ENCODE data around the gene IL10RA. TPM values are rescaled to one million over a fixed set of nuclear protein-coding genes. Genes with fewer than 3 reads are reported as not detected.

IL10RA gene
- total RNA-seq, 1 donor from 2014 or later, result 37.7 TPM

DNA sequence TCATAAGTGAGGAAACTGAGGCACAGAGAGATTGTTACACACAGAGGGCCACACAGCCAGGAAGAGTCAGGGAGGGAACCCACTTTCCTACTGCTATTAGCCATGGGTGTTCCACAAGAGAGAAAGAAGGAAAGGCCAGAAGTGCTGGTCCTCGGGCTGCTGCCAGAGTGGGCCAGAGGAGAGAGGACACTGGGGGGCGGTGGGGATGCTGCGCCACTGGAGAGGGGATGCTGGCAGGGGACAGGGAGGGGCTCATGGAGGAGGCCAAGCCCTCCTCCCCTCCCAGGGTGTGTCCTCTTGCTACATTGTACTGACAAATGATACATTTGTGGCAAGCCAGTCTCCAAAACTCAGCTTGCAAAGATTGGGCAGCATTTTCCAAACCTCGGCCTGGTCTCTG lies 9.9 kb downstream of the IL10RA start:
- Histone ChIP-seq H3K4me3 (no peak overlapping the region), H3K27me3 (ENCODE audit: low read depth) (no peaks in the 10 kb centered on the region), H3K36me3 (peaks cover 62% of the 10 kb centered on the region), H3K27ac (no peak overlapping the region), H3K4me1 (peaks cover 36% of the 10 kb centered on the region), H3K9me3 (no peaks in the 10 kb centered on the region)
- TF ChIP-seq, protein P1, sequence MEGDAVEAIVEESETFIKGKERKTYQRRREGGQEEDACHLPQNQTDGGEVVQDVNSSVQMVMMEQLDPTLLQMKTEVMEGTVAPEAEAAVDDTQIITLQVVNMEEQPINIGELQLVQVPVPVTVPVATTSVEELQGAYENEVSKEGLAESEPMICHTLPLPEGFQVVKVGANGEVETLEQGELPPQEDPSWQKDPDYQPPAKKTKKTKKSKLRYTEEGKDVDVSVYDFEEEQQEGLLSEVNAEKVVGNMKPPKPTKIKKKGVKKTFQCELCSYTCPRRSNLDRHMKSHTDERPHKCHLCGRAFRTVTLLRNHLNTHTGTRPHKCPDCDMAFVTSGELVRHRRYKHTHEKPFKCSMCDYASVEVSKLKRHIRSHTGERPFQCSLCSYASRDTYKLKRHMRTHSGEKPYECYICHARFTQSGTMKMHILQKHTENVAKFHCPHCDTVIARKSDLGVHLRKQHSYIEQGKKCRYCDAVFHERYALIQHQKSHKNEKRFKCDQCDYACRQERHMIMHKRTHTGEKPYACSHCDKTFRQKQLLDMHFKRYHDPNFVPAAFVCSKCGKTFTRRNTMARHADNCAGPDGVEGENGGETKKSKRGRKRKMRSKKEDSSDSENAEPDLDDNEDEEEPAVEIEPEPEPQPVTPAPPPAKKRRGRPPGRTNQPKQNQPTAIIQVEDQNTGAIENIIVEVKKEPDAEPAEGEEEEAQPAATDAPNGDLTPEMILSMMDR (IDR thresholded peaks at IDR 0.05), result no peak
- no peak for ATAC-seq
- intact Hi-C loops (cut with DNase I), result no loop called here
- no peak for DNase-seq

DNA sequence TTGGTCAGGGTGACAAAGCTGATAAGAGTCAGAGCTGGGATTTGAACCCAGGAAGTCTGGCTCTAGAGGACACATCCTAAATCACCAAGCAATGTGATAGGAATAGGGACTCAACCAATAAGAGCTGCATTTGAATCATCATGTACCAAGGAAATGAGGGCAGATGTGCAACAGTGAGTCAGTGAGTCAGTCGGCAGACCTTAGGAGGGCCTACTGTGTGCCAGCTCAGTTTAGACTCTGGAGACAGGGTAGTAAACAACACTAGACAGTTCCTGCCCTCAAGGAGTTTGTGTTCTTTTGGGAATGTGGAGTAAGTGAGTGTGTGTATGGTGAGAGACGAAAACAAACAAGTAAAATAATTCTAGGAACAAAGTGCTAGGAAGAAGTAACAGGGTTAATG lies 11.2 kb downstream of the IL10RA start:
- Histone ChIP-seq H3K27me3 (ENCODE audit: low read depth) (no peaks in the 10 kb centered on the region), H3K4me1 (peaks cover 42% of the 10 kb centered on the region), H3K36me3 (peaks cover 57% of the 10 kb centered on the region), H3K27ac (no peak overlapping the region), H3K9me3 (no peaks in the 10 kb centered on the region), H3K4me3 (no peak overlapping the region)
- no peak for DNase-seq
- TF ChIP-seq, protein P1 (IDR thresholded peaks at IDR 0.05), result no peak
- no peak for ATAC-seq
- intact Hi-C loops (cut with DNase I), result no loop called here

DNA sequence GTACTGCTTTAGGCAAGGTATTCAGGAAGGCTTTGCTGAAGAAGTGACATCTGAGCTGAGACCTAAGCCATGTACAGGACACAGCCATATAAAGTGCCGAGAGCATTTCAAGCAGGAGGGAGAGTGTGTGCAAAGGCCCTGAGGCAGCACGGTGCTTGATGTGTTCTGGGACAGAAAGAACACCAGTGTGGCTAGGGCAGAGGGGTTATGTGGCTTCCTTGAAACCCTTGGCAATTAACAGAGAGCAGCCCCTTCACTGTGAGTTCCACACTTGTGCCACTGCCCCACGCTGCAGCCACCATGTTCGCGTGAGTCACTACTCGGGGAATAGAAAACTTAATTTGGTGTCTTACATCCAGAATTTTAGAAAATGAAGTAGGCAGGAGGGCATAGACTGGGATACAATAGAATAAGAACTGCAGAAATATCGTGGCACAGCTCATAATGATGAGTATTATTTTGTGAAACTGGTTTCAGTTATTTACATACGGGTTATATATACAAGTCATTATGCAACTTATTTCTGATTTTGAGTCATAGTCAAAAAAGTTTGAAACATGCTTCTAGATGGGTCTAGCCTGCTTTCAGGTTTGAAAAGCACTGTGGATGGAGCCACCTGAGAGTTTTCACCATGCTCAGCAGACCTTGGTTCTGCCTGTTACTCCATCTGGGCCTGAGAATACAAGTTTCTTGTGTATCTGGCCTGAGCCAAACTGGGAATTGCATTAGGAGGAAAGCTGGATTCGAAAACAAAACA lies 11.8 kb downstream of the IL10RA start:
- peaks cover 52% of the 10 kb centered on the region for H3K36me3 ChIP-seq
- H3K9me3 ChIP-seq, result no peaks in the 10 kb centered on the region
- ATAC-seq (no peak), DNase-seq (peak; percentile 14)
- H3K27me3 ChIP-seq (ENCODE audit: low read depth), result no peaks in the 10 kb centered on the region
- TF ChIP-seq, protein P1 (IDR thresholded peaks at IDR 0.05), result no peak
- H3K4me1 ChIP-seq, result peaks cover 42% of the 10 kb centered on the region
- intact Hi-C loops (cut with DNase I), result no loop called here
- H3K27ac ChIP-seq, result no peak overlapping the region
- no peak overlapping the region for H3K4me3 ChIP-seq

DNA sequence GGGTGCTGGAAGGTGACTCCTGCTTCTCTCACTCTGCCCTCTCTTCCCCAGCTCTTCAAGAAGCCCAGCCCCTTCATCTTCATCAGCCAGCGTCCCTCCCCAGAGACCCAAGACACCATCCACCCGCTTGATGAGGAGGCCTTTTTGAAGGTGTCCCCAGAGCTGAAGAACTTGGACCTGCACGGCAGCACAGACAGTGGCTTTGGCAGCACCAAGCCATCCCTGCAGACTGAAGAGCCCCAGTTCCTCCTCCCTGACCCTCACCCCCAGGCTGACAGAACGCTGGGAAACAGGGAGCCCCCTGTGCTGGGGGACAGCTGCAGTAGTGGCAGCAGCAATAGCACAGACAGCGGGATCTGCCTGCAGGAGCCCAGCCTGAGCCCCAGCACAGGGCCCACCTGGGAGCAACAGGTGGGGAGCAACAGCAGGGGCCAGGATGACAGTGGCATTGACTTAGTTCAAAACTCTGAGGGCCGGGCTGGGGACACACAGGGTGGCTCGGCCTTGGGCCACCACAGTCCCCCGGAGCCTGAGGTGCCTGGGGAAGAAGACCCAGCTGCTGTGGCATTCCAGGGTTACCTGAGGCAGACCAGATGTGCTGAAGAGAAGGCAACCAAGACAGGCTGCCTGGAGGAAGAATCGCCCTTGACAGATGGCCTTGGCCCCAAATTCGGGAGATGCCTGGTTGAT lies 12.6 kb downstream of the IL10RA start:
- Histone ChIP-seq H3K27me3 (ENCODE audit: low read depth) (no peaks in the 10 kb centered on the region), H3K4me1 (peaks cover 42% of the 10 kb centered on the region), H3K9me3 (no peaks in the 10 kb centered on the region), H3K36me3 (peaks cover 44% of the 10 kb centered on the region), H3K4me3 (no peak overlapping the region), H3K27ac (no peak overlapping the region)
- TF ChIP-seq, protein P1 (IDR thresholded peaks at IDR 0.05), result no peak
- DNase-seq (no peak), ATAC-seq (no peak)
- intact Hi-C loops (cut with DNase I), result no loop called here

DNA sequence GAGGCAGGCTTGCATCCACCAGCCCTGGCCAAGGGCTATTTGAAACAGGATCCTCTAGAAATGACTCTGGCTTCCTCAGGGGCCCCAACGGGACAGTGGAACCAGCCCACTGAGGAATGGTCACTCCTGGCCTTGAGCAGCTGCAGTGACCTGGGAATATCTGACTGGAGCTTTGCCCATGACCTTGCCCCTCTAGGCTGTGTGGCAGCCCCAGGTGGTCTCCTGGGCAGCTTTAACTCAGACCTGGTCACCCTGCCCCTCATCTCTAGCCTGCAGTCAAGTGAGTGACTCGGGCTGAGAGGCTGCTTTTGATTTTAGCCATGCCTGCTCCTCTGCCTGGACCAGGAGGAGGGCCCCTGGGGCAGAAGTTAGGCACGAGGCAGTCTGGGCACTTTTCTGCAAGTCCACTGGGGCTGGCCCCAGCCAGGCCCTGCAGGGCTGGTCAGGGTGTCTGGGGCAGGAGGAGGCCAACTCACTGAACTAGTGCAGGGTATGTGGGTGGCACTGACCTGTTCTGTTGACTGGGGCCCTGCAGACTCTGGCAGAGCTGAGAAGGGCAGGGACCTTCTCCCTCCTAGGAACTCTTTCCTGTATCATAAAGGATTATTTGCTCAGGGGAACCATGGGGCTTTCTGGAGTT lies 13.3 kb downstream of the IL10RA start:
- Histone ChIP-seq H3K4me3 (no peak overlapping the region), H3K36me3 (peaks cover 41% of the 10 kb centered on the region), H3K4me1 (peaks cover 37% of the 10 kb centered on the region), H3K27me3 (ENCODE audit: low read depth) (no peaks in the 10 kb centered on the region), H3K9me3 (no peaks in the 10 kb centered on the region), H3K27ac (no peak overlapping the region)
- intact Hi-C loops (cut with DNase I), result no loop called here
- TF ChIP-seq, protein P1 (IDR thresholded peaks at IDR 0.05), result no peak
- DNase-seq, result no peak
- no peak for ATAC-seq

All from lower lobe of right lung (tissue), 2 donors.